HepG2 (cell line): Measurements from ENCODE around the gene ZNF184. TPM values are rescaled to one million over a fixed set of nuclear protein-coding genes. Genes with fewer than 3 reads are reported as not detected.

ENCODE experiments used
- ARID2 ChIP-seq: sonication (generic); formaldehyde crosslinking; IDR thresholded peaks from 2 replicates; pipeline ENCODE4 v1.8.1; 2022; ENCODE audit warnings: mild to moderate bottlenecking, missing genetic modification reagents, borderline replicate concordance
- ATF7 ChIP-seq, 2 experiments: fragments of 450-650 bp in 1 of 2; sonication (generic) in 1 of 2; formaldehyde crosslinking in 1 of 2; IDR thresholded peaks; 2 replicates each; pipeline versions ENCODE4 v1.4.0 to v1.6.1; 2016 to 2020; ENCODE audit warnings: antibody characterized with exemption in 1 of 2, mild to moderate bottlenecking in 1 of 2, missing genetic modification reagents in 1 of 2
- DNMT3B ChIP-seq: conservative IDR thresholded peaks from 2 replicates; pipeline ENCODE4 v1.6.1; 2016; ENCODE audit warnings: missing biosample characterization, control low read depth
- GATAD1 ChIP-seq: IDR thresholded peaks from 2 replicates; pipeline ENCODE4 v1.6.1; 2016; ENCODE audit warnings: missing genetic modification reagents, missing compliant biosample characterization
- HNRNPLL ChIP-seq: fragments of 200-400 bp; formaldehyde crosslinking; IDR thresholded peaks from 2 replicates; pipeline ENCODE4 v1.6.1; 2017; ENCODE audit warnings: mild to moderate bottlenecking, low read depth, low read length; ENCODE audit not compliant: poor library complexity, severe bottlenecking
- HOXA7 ChIP-seq: sonication (generic); formaldehyde crosslinking; IDR thresholded peaks from 2 replicates; pipeline ENCODE4 v1.8.1; 2022; ENCODE audit warnings: mild to moderate bottlenecking, missing genetic modification reagents, moderate library complexity
- KMT2A ChIP-seq: sonication (generic); formaldehyde crosslinking; IDR thresholded peaks from 2 replicates; pipeline ENCODE4 v1.4.0; 2020; ENCODE audit warnings: missing genetic modification reagents
- MEIS2 ChIP-seq: sonication (generic); formaldehyde crosslinking; IDR thresholded peaks from 2 replicates; pipeline ENCODE4 v1.9.0; 2021; ENCODE audit warnings: mild to moderate bottlenecking, missing genetic modification reagents
- NKX3-1 ChIP-seq: sonication (generic); formaldehyde crosslinking; IDR thresholded peaks from 2 replicates; pipeline ENCODE4 v1.5.0; 2020; ENCODE audit warnings: missing genetic modification reagents
- PHF20 ChIP-seq: sonication (generic); formaldehyde crosslinking; IDR thresholded peaks from 2 replicates; pipeline ENCODE4 v1.5.0; 2020; ENCODE audit warnings: mild to moderate bottlenecking, missing genetic modification reagents
- SOX6 ChIP-seq, 2 experiments: fragments of 450-650 bp in 1 of 2; sonication (generic) in 1 of 2; formaldehyde crosslinking in 1 of 2; IDR thresholded peaks; 2 replicates each; pipeline versions ENCODE4 v1.4.0 to v1.6.1; 2017 to 2020; ENCODE audit warnings: antibody characterized with exemption in 1 of 2, mild to moderate bottlenecking in 1 of 2, missing genetic modification reagents in 1 of 2
- TGIF2 ChIP-seq: IDR thresholded peaks from 2 replicates; pipeline ENCODE4 v1.6.1; 2016; ENCODE audit warnings: control low read depth, missing compliant biosample characterization
- ZBTB3 ChIP-seq: sonication (generic); formaldehyde crosslinking; IDR thresholded peaks from 2 replicates; pipeline ENCODE4 v1.4.0; 2020; ENCODE audit warnings: low read depth, mild to moderate bottlenecking, moderate library complexity, missing genetic modification reagents, borderline replicate concordance
- ZFP36L1 ChIP-seq: sonication (generic); formaldehyde crosslinking; IDR thresholded peaks from 2 replicates; pipeline ENCODE4 v1.8.0; 2022; ENCODE audit warnings: mild to moderate bottlenecking, missing genetic modification reagents, moderate library complexity
- polyA plus RNA-seq, 8 experiments: library from polyadenylated mRNA; depleted of rRNA in 3 of 8; stranded (reverse) in 7 of 8; unstranded in 1 of 8; fragments of >200 nt; fragmentation: Illumina TruSeq in 4 of 8; extraction: Trizol in 4 of 8; gene quantifications; 2 replicates each; pipeline versions ENCODE4 v1.2.1 to v1.2.3, GENCODE V29; 2011 to 2016; ENCODE audit warnings: low read depth in 4 of 8, missing spikeins in 1 of 8, mixed read lengths in 1 of 8; ENCODE audit not compliant: insufficient read depth in 1 of 8
- total RNA-seq, 5 experiments: library from RNA; depleted of rRNA; stranded (reverse); fragments of >200 nt; fragmentation: Illumina TruSeq; extraction: Trizol; gene quantifications; 2 replicates each; pipeline ENCODE4 v1.2.3, GENCODE V29; 2016; ENCODE audit warnings: low read depth in 1 of 5
- TF ChIP-seq, protein P1 (sequence below): IDR thresholded peaks from 2 replicates; pipeline ENCODE4 v1.6.1; 2016; ENCODE audit warnings: mild to moderate bottlenecking
- TF ChIP-seq, protein P2 (sequence below): sonication (generic); formaldehyde crosslinking; IDR thresholded peaks from 2 replicates; pipeline ENCODE4 v1.4.0; 2020; ENCODE audit warnings: missing genetic modification reagents
- TF ChIP-seq, protein P3 (sequence below): sonication (generic); formaldehyde crosslinking; IDR thresholded peaks from 2 replicates; pipeline ENCODE4 v1.8.1; 2023; ENCODE audit warnings: mild to moderate bottlenecking, missing genetic modification reagents, borderline replicate concordance
- TF ChIP-seq, protein P4 (sequence below): sonication (generic); formaldehyde crosslinking; IDR thresholded peaks from 2 replicates; pipeline ENCODE4 v1.4.0; 2020; ENCODE audit warnings: mild to moderate bottlenecking, missing genetic modification reagents, borderline replicate concordance
- TF ChIP-seq, protein P5 (sequence below): IDR thresholded peaks from 2 replicates; pipeline ENCODE4 v1.6.1; 2016; ENCODE audit warnings: mild to moderate bottlenecking, missing biosample characterization, missing genetic modification reagents

ZNF184 gene
- total and polyA plus RNA-seq, 2 of the 13 experiments (the other 11 are each of a cell fraction or from before 2014, with no cell fraction given), result 2.1 to 10.1 TPM

DNA sequence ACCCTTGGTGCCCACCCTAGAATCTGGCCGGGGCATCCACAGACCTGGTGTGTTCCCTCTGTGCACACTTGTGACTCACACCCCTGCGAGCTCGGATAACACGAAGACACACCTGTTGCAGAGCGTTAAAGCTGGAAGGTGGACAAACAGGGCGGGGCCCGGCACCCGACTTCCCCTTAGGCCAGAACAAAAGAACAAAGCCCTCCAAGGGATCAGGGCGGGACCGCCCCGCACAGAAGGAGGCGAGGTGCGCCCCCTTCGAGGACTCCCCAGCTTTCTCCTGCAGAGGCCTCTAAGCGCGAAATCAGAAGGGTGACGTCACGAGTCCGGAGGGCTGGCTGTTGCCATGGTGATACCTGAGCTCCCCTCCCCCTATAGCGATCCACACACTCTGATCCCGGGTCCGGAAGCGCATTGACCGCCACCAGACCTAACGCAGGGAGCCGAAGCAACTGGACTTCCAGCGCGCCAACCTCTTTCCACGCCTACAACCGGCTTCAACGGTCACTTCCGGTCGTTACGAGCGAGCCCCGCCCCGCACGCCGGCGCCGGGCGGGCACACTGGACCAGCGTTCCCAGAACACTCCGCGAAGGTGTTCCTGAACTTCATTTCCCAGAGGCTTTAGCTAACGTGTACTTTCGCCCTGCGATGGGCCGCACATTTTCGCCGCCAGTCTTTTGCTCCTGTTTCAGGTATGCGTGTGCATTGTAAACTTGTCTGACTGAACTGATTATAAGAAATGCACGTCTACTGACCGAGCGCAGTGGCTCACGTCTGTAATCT lies at the start of gene ZNF184 (continued):
- TF ChIP-seq, protein P1, sequence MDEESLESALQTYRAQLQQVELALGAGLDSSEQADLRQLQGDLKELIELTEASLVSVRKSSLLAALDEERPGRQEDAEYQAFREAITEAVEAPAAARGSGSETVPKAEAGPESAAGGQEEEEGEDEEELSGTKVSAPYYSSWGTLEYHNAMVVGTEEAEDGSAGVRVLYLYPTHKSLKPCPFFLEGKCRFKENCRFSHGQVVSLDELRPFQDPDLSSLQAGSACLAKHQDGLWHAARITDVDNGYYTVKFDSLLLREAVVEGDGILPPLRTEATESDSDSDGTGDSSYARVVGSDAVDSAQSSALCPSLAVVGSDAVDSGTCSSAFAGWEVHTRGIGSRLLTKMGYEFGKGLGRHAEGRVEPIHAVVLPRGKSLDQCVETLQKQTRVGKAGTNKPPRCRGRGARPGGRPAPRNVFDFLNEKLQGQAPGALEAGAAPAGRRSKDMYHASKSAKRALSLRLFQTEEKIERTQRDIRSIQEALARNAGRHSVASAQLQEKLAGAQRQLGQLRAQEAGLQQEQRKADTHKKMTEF (CRISPR knock-in tag), result peak; percentile 90
- peak; percentile 99 for TF ChIP-seq ATF7 (IDR thresholded peaks at IDR 0.05)
- peak; percentile 98 for TF ChIP-seq ATF7 (CRISPR knock-in tag; IDR thresholded peaks at IDR 0.05)
- no peak; the same call in 1 of the 2 replicates for TF ChIP-seq DNMT3B (CRISPR knock-in tag)
- TF ChIP-seq GATAD1 (CRISPR knock-in tag), result peak; percentile 86
- TF ChIP-seq PHF20 (CRISPR knock-in tag), result peak; percentile 89
- no peak for TF ChIP-seq TGIF2 (CRISPR knock-in tag)
- 0 out of 2 replicates have a peak, but pooled peaks have one; percentile 57 for TF ChIP-seq NKX3-1 (CRISPR knock-in tag)
- TF ChIP-seq, protein P2, sequence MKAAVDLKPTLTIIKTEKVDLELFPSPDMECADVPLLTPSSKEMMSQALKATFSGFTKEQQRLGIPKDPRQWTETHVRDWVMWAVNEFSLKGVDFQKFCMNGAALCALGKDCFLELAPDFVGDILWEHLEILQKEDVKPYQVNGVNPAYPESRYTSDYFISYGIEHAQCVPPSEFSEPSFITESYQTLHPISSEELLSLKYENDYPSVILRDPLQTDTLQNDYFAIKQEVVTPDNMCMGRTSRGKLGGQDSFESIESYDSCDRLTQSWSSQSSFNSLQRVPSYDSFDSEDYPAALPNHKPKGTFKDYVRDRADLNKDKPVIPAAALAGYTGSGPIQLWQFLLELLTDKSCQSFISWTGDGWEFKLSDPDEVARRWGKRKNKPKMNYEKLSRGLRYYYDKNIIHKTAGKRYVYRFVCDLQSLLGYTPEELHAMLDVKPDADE (CRISPR knock-in tag), result no peak
- TF ChIP-seq KMT2A (CRISPR knock-in tag), result peak; percentile 83; the same call in 1 of the 2 replicates
- TF ChIP-seq ZBTB3, result peak; percentile 90; the same call in 1 of the 2 replicates
- TF ChIP-seq SOX6 (IDR thresholded peaks at IDR 0.05), result no peak
- TF ChIP-seq SOX6 (CRISPR knock-in tag; IDR thresholded peaks at IDR 0.05), result peak; percentile 93
- TF ChIP-seq HOXA7, result no peak
- TF ChIP-seq ZFP36L1 (CRISPR knock-in tag), result 0 out of 2 replicates have a peak, but pooled peaks have one; percentile 89
- TF ChIP-seq, protein P3, sequence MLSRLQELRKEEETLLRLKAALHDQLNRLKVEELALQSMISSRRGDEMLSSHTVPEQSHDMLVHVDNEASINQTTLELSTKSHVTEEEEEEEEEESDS (CRISPR knock-in tag), result 0 out of 2 replicates have a peak, but pooled peaks have one; percentile 87
- peak; percentile 93; the same call in 1 of the 2 replicates for TF ChIP-seq ARID2 (CRISPR knock-in tag)
- peak; percentile 94 for TF ChIP-seq HNRNPLL
- TF ChIP-seq, protein P4, sequence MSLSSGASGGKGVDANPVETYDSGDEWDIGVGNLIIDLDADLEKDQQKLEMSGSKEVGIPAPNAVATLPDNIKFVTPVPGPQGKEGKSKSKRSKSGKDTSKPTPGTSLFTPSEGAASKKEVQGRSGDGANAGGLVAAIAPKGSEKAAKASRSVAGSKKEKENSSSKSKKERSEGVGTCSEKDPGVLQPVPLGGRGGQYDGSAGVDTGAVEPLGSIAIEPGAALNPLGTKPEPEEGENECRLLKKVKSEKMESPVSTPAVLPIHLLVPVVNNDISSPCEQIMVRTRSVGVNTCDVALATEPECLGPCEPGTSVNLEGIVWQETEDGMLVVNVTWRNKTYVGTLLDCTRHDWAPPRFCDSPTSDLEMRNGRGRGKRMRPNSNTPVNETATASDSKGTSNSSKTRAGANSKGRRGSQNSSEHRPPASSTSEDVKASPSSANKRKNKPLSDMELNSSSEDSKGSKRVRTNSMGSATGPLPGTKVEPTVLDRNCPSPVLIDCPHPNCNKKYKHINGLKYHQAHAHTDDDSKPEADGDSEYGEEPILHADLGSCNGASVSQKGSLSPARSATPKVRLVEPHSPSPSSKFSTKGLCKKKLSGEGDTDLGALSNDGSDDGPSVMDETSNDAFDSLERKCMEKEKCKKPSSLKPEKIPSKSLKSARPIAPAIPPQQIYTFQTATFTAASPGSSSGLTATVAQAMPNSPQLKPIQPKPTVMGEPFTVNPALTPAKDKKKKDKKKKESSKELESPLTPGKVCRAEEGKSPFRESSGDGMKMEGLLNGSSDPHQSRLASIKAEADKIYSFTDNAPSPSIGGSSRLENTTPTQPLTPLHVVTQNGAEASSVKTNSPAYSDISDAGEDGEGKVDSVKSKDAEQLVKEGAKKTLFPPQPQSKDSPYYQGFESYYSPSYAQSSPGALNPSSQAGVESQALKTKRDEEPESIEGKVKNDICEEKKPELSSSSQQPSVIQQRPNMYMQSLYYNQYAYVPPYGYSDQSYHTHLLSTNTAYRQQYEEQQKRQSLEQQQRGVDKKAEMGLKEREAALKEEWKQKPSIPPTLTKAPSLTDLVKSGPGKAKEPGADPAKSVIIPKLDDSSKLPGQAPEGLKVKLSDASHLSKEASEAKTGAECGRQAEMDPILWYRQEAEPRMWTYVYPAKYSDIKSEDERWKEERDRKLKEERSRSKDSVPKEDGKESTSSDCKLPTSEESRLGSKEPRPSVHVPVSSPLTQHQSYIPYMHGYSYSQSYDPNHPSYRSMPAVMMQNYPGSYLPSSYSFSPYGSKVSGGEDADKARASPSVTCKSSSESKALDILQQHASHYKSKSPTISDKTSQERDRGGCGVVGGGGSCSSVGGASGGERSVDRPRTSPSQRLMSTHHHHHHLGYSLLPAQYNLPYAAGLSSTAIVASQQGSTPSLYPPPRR (CRISPR knock-in tag), result peak; percentile 80
- TF ChIP-seq MEIS2 (CRISPR knock-in tag), result peak; percentile 66; the same call in 1 of the 2 replicates
- TF ChIP-seq, protein P5, sequence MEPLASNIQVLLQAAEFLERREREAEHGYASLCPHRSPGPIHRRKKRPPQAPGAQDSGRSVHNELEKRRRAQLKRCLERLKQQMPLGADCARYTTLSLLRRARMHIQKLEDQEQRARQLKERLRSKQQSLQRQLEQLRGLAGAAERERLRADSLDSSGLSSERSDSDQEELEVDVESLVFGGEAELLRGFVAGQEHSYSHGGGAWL, result peak; percentile 84; the same call in 1 of the 2 replicates
